Nephron (organoid): ENCODE data around the gene ALK.

ENCODE experiments used
- H3K27ac Mint-ChIP-seq, 3 experiments: 2 replicates each; pipeline ENCODE4 v1.8.0; 2020; ENCODE audit warnings: mixed read lengths in 3 of 3, mild to moderate bottlenecking in 2 of 3, moderate library complexity in 1 of 3
- H3K27me3 Mint-ChIP-seq: 2 replicates; pipeline ENCODE4 v1.8.0; 2021; ENCODE audit warnings: low read depth, mild to moderate bottlenecking, moderate library complexity, mixed read lengths
- H3K36me3 Mint-ChIP-seq: 2 replicates; pipeline ENCODE4 v1.8.0; 2020; ENCODE audit warnings: low read depth, mixed read lengths
- H3K4me1 Mint-ChIP-seq: 2 replicates; pipeline ENCODE4 v1.8.0; 2020; ENCODE audit warnings: mixed read lengths
- H3K4me3 Mint-ChIP-seq, 3 experiments: 2 replicates each; pipeline ENCODE4 v1.8.0; 2020; ENCODE audit warnings: mild to moderate bottlenecking in 3 of 3, mixed read lengths in 3 of 3, moderate library complexity in 2 of 3
- H3K9me3 Mint-ChIP-seq: 2 replicates; pipeline ENCODE4 v1.8.0; 2020; ENCODE audit warnings: mixed read lengths
- CTCF ChIP-seq, 3 experiments: fragments of 200-600 bp; sonication (generic); IDR thresholded peaks; one replicate each; pipeline ENCODE4 v1.5.0; 2021; ENCODE audit warnings: antibody characterized with exemption in 3 of 3; ENCODE audit not compliant: unreplicated experiment in 3 of 3

Gene ALK

GRCh38 chr2:29705616-29706015, 215.8 kb downstream of the ALK start:
- no peak for TF ChIP-seq CTCF (IDR thresholded peaks at IDR 0.05; ENCODE audit: unreplicated experiment in 3 of 3)
- no peaks in the 10 kb centered on the region for H3K27me3 Mint-ChIP-seq
- H3K9me3 Mint-ChIP-seq: no peaks in the 10 kb centered on the region
- no peak overlapping the region for H3K27ac Mint-ChIP-seq
- H3K4me1 Mint-ChIP-seq: peaks cover 13% of the 10 kb centered on the region
- H3K36me3 Mint-ChIP-seq: no peaks in the 10 kb centered on the region
- H3K4me3 Mint-ChIP-seq: no peak overlapping the region

- Mint-ChIP-seq H3K9me3 (no peaks in the 10 kb centered on the region), H3K27me3 (no peaks in the 10 kb centered on the region), H3K27ac (no peak overlapping the region), H3K36me3 (no peaks in the 10 kb centered on the region), H3K4me3 (no peak overlapping the region), H3K4me1 (peaks cover 13% of the 10 kb centered on the region)
- no peak for TF ChIP-seq CTCF (IDR thresholded peaks at IDR 0.05; ENCODE audit: unreplicated experiment in 3 of 3)
These were observed 218.1 kb downstream of the ALK start for GRCh38 chr2:29703336-29703735.

GRCh38 chr2:29702276-29702675, 219.1 kb downstream of the ALK start:
- Mint-ChIP-seq H3K27me3 (no peaks in the 10 kb centered on the region), H3K9me3 (no peaks in the 10 kb centered on the region), H3K4me3 (no peak overlapping the region), H3K4me1 (peaks cover 13% of the 10 kb centered on the region), H3K27ac (no peak overlapping the region), H3K36me3 (no peaks in the 10 kb centered on the region)
- no peak for TF ChIP-seq CTCF (IDR thresholded peaks at IDR 0.05; ENCODE audit: unreplicated experiment in 3 of 3)

- Mint-ChIP-seq H3K4me1 (peaks cover 3% of the 10 kb centered on the region), H3K36me3 (no peaks in the 10 kb centered on the region), H3K27ac (no peak overlapping the region), H3K4me3 (no peak overlapping the region), H3K9me3 (no peaks in the 10 kb centered on the region), H3K27me3 (no peaks in the 10 kb centered on the region)
- no peak for TF ChIP-seq CTCF (IDR thresholded peaks at IDR 0.05; ENCODE audit: unreplicated experiment in 3 of 3)
These were observed 220.8 kb downstream of the ALK start for GRCh38 chr2:29700560-29700959.

GRCh38 chr2:29699045-29699444, 222.3 kb downstream of the ALK start:
- H3K4me1 Mint-ChIP-seq: no peaks in the 10 kb centered on the region
- TF ChIP-seq CTCF (IDR thresholded peaks at IDR 0.05; ENCODE audit: unreplicated experiment in 3 of 3): no peak

GRCh38 chr2:29698216-29698615, 223.2 kb downstream of the ALK start:
- no peaks in the 10 kb centered on the region for H3K27me3 Mint-ChIP-seq
- no peaks in the 10 kb centered on the region for H3K36me3 Mint-ChIP-seq
- H3K27ac Mint-ChIP-seq: no peak overlapping the region
- H3K4me1 Mint-ChIP-seq: no peaks in the 10 kb centered on the region
- no peak for TF ChIP-seq CTCF (IDR thresholded peaks at IDR 0.05; ENCODE audit: unreplicated experiment in 3 of 3)
- H3K9me3 Mint-ChIP-seq: peaks cover 8% of the 10 kb centered on the region
- no peak overlapping the region for H3K4me3 Mint-ChIP-seq

More at GRCh38 chr2:29699045-29699444, 222.3 kb downstream of the ALK start:
- Mint-ChIP-seq H3K4me3 (no peak overlapping the region), H3K27ac (no peak overlapping the region), H3K9me3 (peaks cover 6% of the 10 kb centered on the region), H3K36me3 (no peaks in the 10 kb centered on the region), H3K27me3 (no peaks in the 10 kb centered on the region)
